IMR-90 (cell line): ENCODE data around the gene RCAN2. TPM values are rescaled to one million over a fixed set of nuclear protein-coding genes. Genes with fewer than 3 reads are reported as not detected.

ENCODE experiments used
- ATAC-seq: fragments of 200-7000 bp; cut with Tn5 transposase; 2 replicates; pipeline ENCODE4 v1.9.1; 2020; ENCODE audit warnings: low read depth, mild to moderate bottlenecking, moderate library complexity
- BruUV-seq: library from RNA; stranded (reverse); fragments of 400-500 nt; replicated peaks from 2 replicates; lab custom pipeline; 2021; lab: Mats Ljungman, UMichigan
- CTCF ChIA-PET: fragments of 300-600 bp; formaldehyde crosslinking; extraction: SDS; loops from one replicate; lab custom pipeline; 2021; ENCODE audit warnings: antibody characterized with exemption; lab: Yijun Ruan, JAX
- POLR2A ChIA-PET: fragments of 300-600 bp; sonication (Branson Sonifier 250); formaldehyde crosslinking; loops from one replicate; lab custom pipeline; 2022; ENCODE audit warnings: antibody characterized with exemption; ENCODE audit not compliant: unreplicated experiment; lab: Charles Lee
- DNase-seq: peaks from one replicate; pipeline ENCODE4 v3.0.0; 2013
- H2AFZ ChIP-seq: replicated peaks from 2 replicates; pipeline ENCODE3; 2013; ENCODE audit warnings: low read length, mild to moderate bottlenecking; ENCODE audit not compliant: poor library complexity
- H2AK5ac ChIP-seq: 2 replicates; pipeline ENCODE4 v1.6.1; 2013; ENCODE audit warnings: low read depth, low read length, inconsistent platforms
- H2AK9ac ChIP-seq: replicated peaks from 2 replicates; pipeline ENCODE3; 2013; ENCODE audit warnings: mild to moderate bottlenecking, low read depth, low read length, moderate library complexity; ENCODE audit not compliant: poor library complexity
- H2BK120ac ChIP-seq: 2 replicates; pipeline ENCODE4 v1.6.1; 2013; ENCODE audit warnings: low read depth, low read length, inconsistent platforms
- H2BK15ac ChIP-seq: 3 replicates; pipeline ENCODE4 v1.6.1; 2013; ENCODE audit warnings: low read depth, low read length, inconsistent platforms
- H2BK20ac ChIP-seq: 2 replicates; pipeline ENCODE4 v1.6.1; 2013; ENCODE audit warnings: low read depth, mild to moderate bottlenecking, inconsistent platforms, low read length, moderate library complexity
- H2BK5ac ChIP-seq: 2 replicates; pipeline ENCODE4 v1.6.1; 2013; ENCODE audit warnings: mild to moderate bottlenecking, low read depth, low read length, inconsistent platforms; ENCODE audit not compliant: poor library complexity, severe bottlenecking
- H3K14ac ChIP-seq: replicated peaks from 2 replicates; pipeline ENCODE4 v1.6.1; 2013; ENCODE audit warnings: low read depth, low read length, inconsistent platforms
- H3K18ac ChIP-seq: 2 replicates; pipeline ENCODE4 v1.6.1; 2013; ENCODE audit warnings: low read depth, low read length, control low read depth
- H3K23ac ChIP-seq: 2 replicates; pipeline ENCODE4 v1.6.1; 2013; ENCODE audit warnings: low read depth, low read length, inconsistent platforms
- H3K27ac ChIP-seq: 2 replicates; pipeline ENCODE4 v1.5.1; 2013; ENCODE audit warnings: mild to moderate bottlenecking, control low read depth, low read length; ENCODE audit not compliant: insufficient read depth
- H3K27me3 ChIP-seq: 2 replicates; pipeline ENCODE4 v1.6.1; 2013; ENCODE audit warnings: low read length; ENCODE audit not compliant: control insufficient read depth, insufficient read depth
- H3K36me3 ChIP-seq: 2 replicates; pipeline ENCODE4 v1.6.1; 2013; ENCODE audit warnings: low read length, mixed read lengths; ENCODE audit not compliant: control insufficient read depth, insufficient read depth
- H3K4ac ChIP-seq: 2 replicates; pipeline ENCODE4 v1.6.1; 2013; ENCODE audit warnings: low read depth, low read length, inconsistent platforms
- H3K4me1 ChIP-seq: 2 replicates; pipeline ENCODE4 v1.6.1; 2013; ENCODE audit warnings: low read length, mixed read lengths; ENCODE audit not compliant: control insufficient read depth, insufficient read depth
- H3K4me2 ChIP-seq: 2 replicates; pipeline ENCODE4 v1.6.1; 2013; ENCODE audit warnings: low read depth, mild to moderate bottlenecking, control low read depth, low read length, moderate library complexity
- H3K4me3 ChIP-seq: 2 replicates; pipeline ENCODE4 v1.5.1; 2013; ENCODE audit warnings: low read depth, mild to moderate bottlenecking, control low read depth, low read length, moderate library complexity; ENCODE audit not compliant: insufficient read depth
- H3K56ac ChIP-seq: 2 replicates; pipeline ENCODE4 v1.6.1; 2013; ENCODE audit warnings: low read length, inconsistent platforms; ENCODE audit not compliant: insufficient read depth; ENCODE audit errors: extremely low read depth
- H3K79me1 ChIP-seq, 2 experiments: 2 replicates each; pipeline ENCODE4 v1.6.1; 2013; ENCODE audit warnings: low read length in 2 of 2, inconsistent platforms in 1 of 2, low read depth in 1 of 2
- H3K9ac ChIP-seq: 2 replicates; pipeline ENCODE4 v1.6.1; 2013; ENCODE audit warnings: low read depth, low read length, control low read depth
- H3K9me1 ChIP-seq: 2 replicates; pipeline ENCODE4 v1.6.1; 2013; ENCODE audit warnings: low read length, inconsistent platforms; ENCODE audit not compliant: insufficient read depth
- H3K9me3 ChIP-seq: 2 replicates; pipeline ENCODE4 v1.6.1; 2013; ENCODE audit warnings: low read length; ENCODE audit not compliant: control insufficient read depth, insufficient read depth
- H4K20me1 ChIP-seq: 2 replicates; pipeline ENCODE4 v1.6.1; 2013; ENCODE audit warnings: low read length, inconsistent platforms; ENCODE audit not compliant: insufficient read depth
- H4K5ac ChIP-seq: 2 replicates; pipeline ENCODE4 v1.6.1; 2013; ENCODE audit warnings: mild to moderate bottlenecking, low read depth, low read length, control low read depth
- H4K8ac ChIP-seq, 2 experiments: 2 replicates each; pipeline ENCODE4 v1.6.1; 2013; ENCODE audit warnings: low read depth in 2 of 2, low read length in 2 of 2, control low read depth in 1 of 2, inconsistent platforms in 1 of 2
- H4K91ac ChIP-seq: 2 replicates; pipeline ENCODE4 v1.6.1; 2013; ENCODE audit warnings: low read depth, low read length, inconsistent platforms; ENCODE audit not compliant: insufficient read depth
- MAFK ChIP-seq: IDR thresholded peaks from 2 replicates; pipeline ENCODE4 v1.6.1; 2012; ENCODE audit warnings: low read depth, low read length, improper control_type of control experiment
- RCOR1 ChIP-seq: IDR thresholded peaks from 2 replicates; pipeline ENCODE4 v1.6.1; 2012; ENCODE audit warnings: mild to moderate bottlenecking, low read length, improper control_type of control experiment; ENCODE audit not compliant: insufficient replicate concordance
- WGBS, 2 experiments: methylation state at CpG; one replicate each; pipeline versions ENCODE4 v1.1.5 to v1.1.7; 2013; ENCODE audit warnings: missing lambda C conversion rate in 2 of 2; ENCODE audit not compliant: insufficient read length in 1 of 2; ENCODE audit errors: extremely low coverage in 2 of 2; 5-methylcytosine and 5-hydroxymethylcytosine counted together
- dilution Hi-C: fragments of 300-500 bp; cut with HindIII; formaldehyde crosslinking; loops from one replicate; pipeline ENCODE4 v1.14.3; 2018; ENCODE audit warnings: low sequenced_read_pairs; ENCODE audit not compliant: unreplicated experiment
- in situ Hi-C: fragments of 300-500 bp; cut with MboI; formaldehyde crosslinking; loops from 3 replicates; pipeline ENCODE4 v1.14.3; 2019; ENCODE audit warnings: low sequenced_read_pairs, inconsistent platforms, mixed read lengths
- intact Hi-C: fragments of 100-400 bp; cut with micrococcal nuclease; formaldehyde crosslinking; loops from 2 replicates; pipeline ENCODE4 v1.10.0; 2022
- polyA plus RNA-seq, 3 experiments: library from polyadenylated mRNA; depleted of rRNA; stranded (reverse); fragments of >200 nt; gene quantifications; 2 replicates each; pipeline ENCODE4 v1.2.3, GENCODE V29; 2012; ENCODE audit warnings: low replicate concordance in 1 of 3
- total RNA-seq: library from RNA; depleted of rRNA; stranded (reverse); fragments of >200 nt; gene quantifications from 2 replicates; pipeline ENCODE4 v1.2.3, GENCODE V29; 2012
- TF ChIP-seq, protein P1 (sequence below): fragments of 150-350 bp; IDR thresholded peaks from 2 replicates; pipeline ENCODE4 v1.6.1; 2016; ENCODE audit warnings: low read depth, mild to moderate bottlenecking, low read length, moderate library complexity, borderline replicate concordance
- TF ChIP-seq, protein P2 (sequence below): fragments of 150-350 bp; IDR thresholded peaks from 2 replicates; pipeline ENCODE4 v1.6.1; 2017; ENCODE audit warnings: mild to moderate bottlenecking, antibody characterized with exemption, low read length, low read depth

Gene RCAN2
- total and polyA plus RNA-seq, 2 of the 4 experiments (the other 2 are of a cell fraction): 1.3 to 1.8 TPM

DNA sequence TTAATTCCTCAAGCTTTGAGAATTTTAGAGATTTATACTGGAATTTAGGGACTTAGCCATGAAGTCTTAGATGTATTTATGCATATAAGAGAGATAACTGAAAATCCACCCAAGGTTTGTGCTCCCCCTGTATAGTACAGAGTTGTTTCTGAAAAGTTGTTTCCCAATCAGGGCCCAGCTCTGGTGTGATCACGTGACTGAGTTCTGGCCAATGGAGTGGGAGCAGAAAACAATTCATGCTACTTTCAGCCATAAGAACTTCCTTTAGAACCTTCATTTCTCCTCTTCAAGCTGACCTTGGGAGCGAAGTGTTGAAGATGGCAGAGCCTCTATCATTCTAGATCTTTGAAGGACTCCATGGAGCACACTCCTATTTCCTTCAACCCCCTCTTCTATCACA lies 151.0 kb downstream of the RCAN2 start:
- Histone ChIP-seq H3K4me3 (no peak overlapping the region), H2BK5ac (no peak overlapping the region), H2BK120ac (no peak overlapping the region), H2AK9ac (no peak overlapping the region), H2AK5ac (no peak overlapping the region), H3K9me3 (no peaks in the 10 kb centered on the region), H3K9ac (no peak overlapping the region), H3K14ac (no peak overlapping the region), H4K8ac (no peak overlapping the region), H3K4ac (no peak overlapping the region), H3K36me3 (no peaks in the 10 kb centered on the region), H4K5ac (no peak overlapping the region), H3K4me1 (no peaks in the 10 kb centered on the region), H3K79me1 (no peaks in the 10 kb centered on the region), H3K23ac (no peak overlapping the region), H4K20me1 (no peaks in the 10 kb centered on the region), H3K9me1 (no peaks in the 10 kb centered on the region), H3K27ac (no peak overlapping the region), H3K18ac (no peak overlapping the region), H2BK15ac (no peak overlapping the region), H3K56ac (no peak overlapping the region), H2AFZ (no peak overlapping the region), H3K27me3 (no peaks in the 10 kb centered on the region), H3K4me2 (no peak overlapping the region), H2BK20ac (no peak overlapping the region), H4K91ac (no peak overlapping the region)
- TF ChIP-seq, protein P1, sequence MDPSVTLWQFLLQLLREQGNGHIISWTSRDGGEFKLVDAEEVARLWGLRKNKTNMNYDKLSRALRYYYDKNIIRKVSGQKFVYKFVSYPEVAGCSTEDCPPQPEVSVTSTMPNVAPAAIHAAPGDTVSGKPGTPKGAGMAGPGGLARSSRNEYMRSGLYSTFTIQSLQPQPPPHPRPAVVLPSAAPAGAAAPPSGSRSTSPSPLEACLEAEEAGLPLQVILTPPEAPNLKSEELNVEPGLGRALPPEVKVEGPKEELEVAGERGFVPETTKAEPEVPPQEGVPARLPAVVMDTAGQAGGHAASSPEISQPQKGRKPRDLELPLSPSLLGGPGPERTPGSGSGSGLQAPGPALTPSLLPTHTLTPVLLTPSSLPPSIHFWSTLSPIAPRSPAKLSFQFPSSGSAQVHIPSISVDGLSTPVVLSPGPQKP: no peak
- TF ChIP-seq RCOR1 (no peak), MAFK (no peak)
- TF ChIP-seq, protein P2, sequence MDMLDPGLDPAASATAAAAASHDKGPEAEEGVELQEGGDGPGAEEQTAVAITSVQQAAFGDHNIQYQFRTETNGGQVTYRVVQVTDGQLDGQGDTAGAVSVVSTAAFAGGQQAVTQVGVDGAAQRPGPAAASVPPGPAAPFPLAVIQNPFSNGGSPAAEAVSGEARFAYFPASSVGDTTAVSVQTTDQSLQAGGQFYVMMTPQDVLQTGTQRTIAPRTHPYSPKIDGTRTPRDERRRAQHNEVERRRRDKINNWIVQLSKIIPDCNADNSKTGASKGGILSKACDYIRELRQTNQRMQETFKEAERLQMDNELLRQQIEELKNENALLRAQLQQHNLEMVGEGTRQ: peak; percentile 32; the same call in 1 of the 2 replicates
- ChIA-PET POLR2A (no interaction called here), CTCF (no interaction called here)
- intact Hi-C loops (no loop called here), in situ Hi-C loops (no loop called here), dilution Hi-C loops (no loop called here)
- WGBS, 2 experiments: no CpG with 5 or more reads among the region's 2 CpGs
- no TSS peak for BruUV-seq
- ATAC-seq: no peak
- DNase-seq: no peak
